Measurements from ENCODE around the gene FGF12.

Gene FGF12

GRCh38 chr3:192636517-192637444 is 90.6 kb downstream of the FGF12 start:
- Histone ChIP-seq H3K4me3 (ENCODE audit: low read depth in 1 of 2, low read length in 2 of 2) (no peak overlapping the region), H3K4me1 (ENCODE audit: control insufficient read depth in 1 of 2, insufficient read depth in 2 of 2, low read length in 2 of 2) (no peaks in the 10 kb centered on the region), H3K27me3 (ENCODE audit: low read depth, low read length) (no peaks in the 10 kb centered on the region), H3K9me3 (ENCODE audit: control insufficient read depth in 1 of 2, low read length in 2 of 2) (no peaks in the 10 kb centered on the region), H3K36me3 (ENCODE audit: control insufficient read depth in 1 of 2, insufficient read depth in 2 of 2, low read length in 2 of 2) (no peaks in the 10 kb centered on the region), H3K27ac (ENCODE audit: low read length) (no peak overlapping the region)

DNA sequence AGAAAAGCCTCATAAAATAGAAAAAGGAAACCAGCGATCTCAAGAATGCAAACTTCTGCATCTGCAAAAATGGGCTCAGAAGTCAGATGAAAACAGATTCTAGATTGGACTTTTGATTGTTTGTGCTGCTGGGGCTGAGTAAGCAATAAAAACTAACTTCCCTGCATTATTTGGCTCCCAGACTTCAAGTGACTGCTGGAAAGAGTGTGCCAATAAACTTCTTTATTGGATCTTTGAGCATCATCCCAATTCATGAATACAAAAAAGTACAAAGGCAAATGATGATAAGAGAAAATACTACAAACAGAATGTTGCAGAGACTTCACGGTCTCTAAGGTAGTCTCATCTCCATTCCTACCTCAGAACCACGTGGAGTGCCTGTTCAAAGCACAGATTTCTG is 97.9 kb downstream of the FGF12 start:
- H3K4me3 ChIP-seq (ENCODE audit: low read depth in 1 of 2, low read length in 2 of 2), result no peak overlapping the region
- H3K27me3 ChIP-seq (ENCODE audit: low read depth, low read length), result no peaks in the 10 kb centered on the region
- H3K27ac ChIP-seq (ENCODE audit: low read length), result no peak overlapping the region
- no peaks in the 10 kb centered on the region for H3K4me1 ChIP-seq (ENCODE audit: control insufficient read depth in 1 of 2, insufficient read depth in 2 of 2, low read length in 2 of 2)
- no peaks in the 10 kb centered on the region for H3K9me3 ChIP-seq (ENCODE audit: control insufficient read depth in 1 of 2, low read length in 2 of 2)
- no peaks in the 10 kb centered on the region for H3K36me3 ChIP-seq (ENCODE audit: control insufficient read depth in 1 of 2, insufficient read depth in 2 of 2, low read length in 2 of 2)

- no peak overlapping the region for H3K27ac ChIP-seq (ENCODE audit: low read length)
- no peaks in the 10 kb centered on the region for H3K4me1 ChIP-seq (ENCODE audit: control insufficient read depth in 1 of 2, insufficient read depth in 2 of 2, low read length in 2 of 2)
- H3K4me3 ChIP-seq (ENCODE audit: low read depth in 1 of 2, low read length in 2 of 2), result no peak overlapping the region
- H3K36me3 ChIP-seq (ENCODE audit: control insufficient read depth in 1 of 2, insufficient read depth in 2 of 2, low read length in 2 of 2), result no peaks in the 10 kb centered on the region
- no peaks in the 10 kb centered on the region for H3K9me3 ChIP-seq (ENCODE audit: control insufficient read depth in 1 of 2, low read length in 2 of 2)
- no peaks in the 10 kb centered on the region for H3K27me3 ChIP-seq (ENCODE audit: low read depth, low read length)
Measured at GRCh38 chr3:192621909-192622308, 105.4 kb downstream of the FGF12 start.

DNA sequence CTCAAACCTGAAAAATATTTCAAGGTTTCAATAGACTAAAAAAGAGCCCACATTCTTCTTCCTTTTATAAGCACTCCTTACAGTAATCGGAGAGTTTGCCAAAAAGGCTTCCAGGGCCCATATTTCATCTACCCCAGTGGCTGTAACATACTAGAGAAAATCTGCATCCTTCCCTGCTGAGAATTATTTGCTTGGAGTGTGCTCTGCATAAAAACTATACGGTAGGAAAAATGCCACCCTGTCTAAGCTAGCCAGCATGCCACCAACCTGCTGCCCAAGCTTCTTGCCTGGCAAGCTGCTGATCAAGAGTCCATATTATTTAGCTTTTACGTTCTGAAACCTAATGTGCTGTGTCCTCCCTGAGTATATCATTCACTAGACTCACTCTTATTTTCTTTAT is 107.1 kb downstream of the FGF12 start:
- Histone ChIP-seq H3K27ac (ENCODE audit: low read length) (no peak overlapping the region), H3K4me3 (ENCODE audit: low read depth in 1 of 2, low read length in 2 of 2) (no peak overlapping the region), H3K4me1 (ENCODE audit: control insufficient read depth in 1 of 2, insufficient read depth in 2 of 2, low read length in 2 of 2) (no peaks in the 10 kb centered on the region)

DNA sequence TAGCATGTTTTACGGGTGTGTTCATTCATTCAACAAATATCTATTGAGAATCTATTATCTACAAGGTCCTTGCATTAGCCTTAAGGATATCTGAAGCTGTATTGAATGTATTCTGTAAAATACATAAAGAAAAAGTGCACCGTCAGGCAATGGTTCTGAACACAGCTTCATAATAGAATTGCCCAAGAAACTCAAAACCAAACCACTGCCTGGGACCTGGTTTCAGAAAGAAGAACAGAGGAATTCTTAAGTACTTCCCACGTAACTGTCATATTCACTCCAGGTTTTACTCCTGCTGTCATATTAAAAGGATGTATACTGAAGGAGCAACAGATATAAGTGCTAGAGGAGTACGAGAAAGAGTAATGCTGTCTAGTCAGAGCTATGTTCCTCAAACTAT is 115.9 kb downstream of the FGF12 start:
- H3K27me3 ChIP-seq (ENCODE audit: low read depth, low read length), result no peaks in the 10 kb centered on the region
- H3K36me3 ChIP-seq (ENCODE audit: control insufficient read depth in 1 of 2, insufficient read depth in 2 of 2, low read length in 2 of 2), result no peaks in the 10 kb centered on the region
- H3K4me3 ChIP-seq (ENCODE audit: low read depth in 1 of 2, low read length in 2 of 2), result no peak overlapping the region
- no peak overlapping the region for H3K27ac ChIP-seq (ENCODE audit: low read length)
- no peaks in the 10 kb centered on the region for H3K4me1 ChIP-seq (ENCODE audit: control insufficient read depth in 1 of 2, insufficient read depth in 2 of 2, low read length in 2 of 2)
- no peaks in the 10 kb centered on the region for H3K9me3 ChIP-seq (ENCODE audit: control insufficient read depth in 1 of 2, low read length in 2 of 2)

More for the DNA sequence above, 107.1 kb downstream of the FGF12 start:
- no peaks in the 10 kb centered on the region for H3K9me3 ChIP-seq (ENCODE audit: control insufficient read depth in 1 of 2, low read length in 2 of 2)
- no peaks in the 10 kb centered on the region for H3K27me3 ChIP-seq (ENCODE audit: low read depth, low read length)
- no peaks in the 10 kb centered on the region for H3K36me3 ChIP-seq (ENCODE audit: control insufficient read depth in 1 of 2, insufficient read depth in 2 of 2, low read length in 2 of 2)

GRCh38 chr3:192608726-192609600 is 118.4 kb downstream of the FGF12 start:
- Histone ChIP-seq H3K9me3 (ENCODE audit: control insufficient read depth in 1 of 2, low read length in 2 of 2) (no peaks in the 10 kb centered on the region), H3K4me3 (ENCODE audit: low read depth in 1 of 2, low read length in 2 of 2) (no peak overlapping the region), H3K27ac (ENCODE audit: low read length) (no peak overlapping the region), H3K36me3 (ENCODE audit: control insufficient read depth in 1 of 2, insufficient read depth in 2 of 2, low read length in 2 of 2) (no peaks in the 10 kb centered on the region), H3K4me1 (ENCODE audit: control insufficient read depth in 1 of 2, insufficient read depth in 2 of 2, low read length in 2 of 2) (no peaks in the 10 kb centered on the region), H3K27me3 (ENCODE audit: low read depth, low read length) (no peaks in the 10 kb centered on the region)

GRCh38 chr3:192607798-192608197 is 119.5 kb downstream of the FGF12 start:
- Histone ChIP-seq H3K27me3 (ENCODE audit: low read depth, low read length) (no peaks in the 10 kb centered on the region), H3K9me3 (ENCODE audit: control insufficient read depth in 1 of 2, low read length in 2 of 2) (peaks cover 0 to 2% of the 10 kb centered on the region in 2 donors), H3K27ac (ENCODE audit: low read length) (no peak overlapping the region), H3K4me1 (ENCODE audit: control insufficient read depth in 1 of 2, insufficient read depth in 2 of 2, low read length in 2 of 2) (no peaks in the 10 kb centered on the region), H3K4me3 (ENCODE audit: low read depth in 1 of 2, low read length in 2 of 2) (no peak overlapping the region), H3K36me3 (ENCODE audit: control insufficient read depth in 1 of 2, insufficient read depth in 2 of 2, low read length in 2 of 2) (no peaks in the 10 kb centered on the region)

DNA sequence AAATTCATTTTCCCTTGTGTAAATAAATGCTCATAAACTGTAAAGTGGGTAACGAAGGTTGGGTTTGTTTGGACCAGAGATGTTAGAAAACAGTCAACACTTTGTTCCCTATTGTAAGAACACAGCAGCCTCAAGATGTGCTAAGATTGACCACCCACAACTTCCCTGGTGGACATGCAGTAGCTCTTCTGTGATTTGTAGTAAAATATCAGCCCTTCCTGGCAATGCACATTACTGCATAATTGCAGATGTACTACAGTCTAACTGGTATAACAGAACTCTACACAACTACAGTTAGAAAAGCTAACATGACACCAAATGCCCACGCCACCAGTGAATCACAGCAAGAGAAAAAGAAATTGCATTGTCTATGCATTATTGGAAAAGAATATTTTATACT is 129.4 kb downstream of the FGF12 start:
- no peak overlapping the region for H3K27ac ChIP-seq (ENCODE audit: low read length)
- H3K4me1 ChIP-seq (ENCODE audit: control insufficient read depth in 1 of 2, insufficient read depth in 2 of 2, low read length in 2 of 2), result no peaks in the 10 kb centered on the region
- H3K27me3 ChIP-seq (ENCODE audit: low read depth, low read length), result no peaks in the 10 kb centered on the region
- H3K36me3 ChIP-seq (ENCODE audit: control insufficient read depth in 1 of 2, insufficient read depth in 2 of 2, low read length in 2 of 2), result no peaks in the 10 kb centered on the region
- peaks cover 0 to 2% of the 10 kb centered on the region in 2 donors for H3K9me3 ChIP-seq (ENCODE audit: control insufficient read depth in 1 of 2, low read length in 2 of 2)
- no peak overlapping the region for H3K4me3 ChIP-seq (ENCODE audit: low read depth in 1 of 2, low read length in 2 of 2)

DNA sequence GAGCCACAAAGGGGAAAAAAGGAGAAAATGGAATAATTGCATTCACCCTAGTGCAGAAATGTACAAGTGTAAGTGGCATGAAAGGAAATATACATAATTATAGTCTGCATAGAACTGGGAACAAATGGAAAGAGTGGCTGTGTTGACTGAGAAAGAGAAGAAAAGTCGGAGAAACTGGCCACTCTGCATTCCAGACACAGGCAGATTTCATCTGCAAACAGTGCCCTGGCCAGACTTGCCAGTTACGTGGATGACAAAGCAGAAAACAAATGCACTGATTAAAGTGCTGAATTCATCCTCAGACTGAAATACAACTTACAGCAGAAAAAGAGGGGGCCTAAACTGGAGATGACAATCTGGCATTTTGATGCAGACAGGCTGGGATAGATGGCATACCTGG is 129.8 kb downstream of the FGF12 start:
- H3K4me3 ChIP-seq (ENCODE audit: low read depth in 1 of 2, low read length in 2 of 2), result no peak overlapping the region
- H3K27me3 ChIP-seq (ENCODE audit: low read depth, low read length), result no peaks in the 10 kb centered on the region
- H3K4me1 ChIP-seq (ENCODE audit: control insufficient read depth in 1 of 2, insufficient read depth in 2 of 2, low read length in 2 of 2), result no peaks in the 10 kb centered on the region
- H3K9me3 ChIP-seq (ENCODE audit: control insufficient read depth in 1 of 2, low read length in 2 of 2), result peaks cover 0 to 2% of the 10 kb centered on the region in 2 donors
- no peaks in the 10 kb centered on the region for H3K36me3 ChIP-seq (ENCODE audit: control insufficient read depth in 1 of 2, insufficient read depth in 2 of 2, low read length in 2 of 2)
- no peak overlapping the region for H3K27ac ChIP-seq (ENCODE audit: low read length)

DNA sequence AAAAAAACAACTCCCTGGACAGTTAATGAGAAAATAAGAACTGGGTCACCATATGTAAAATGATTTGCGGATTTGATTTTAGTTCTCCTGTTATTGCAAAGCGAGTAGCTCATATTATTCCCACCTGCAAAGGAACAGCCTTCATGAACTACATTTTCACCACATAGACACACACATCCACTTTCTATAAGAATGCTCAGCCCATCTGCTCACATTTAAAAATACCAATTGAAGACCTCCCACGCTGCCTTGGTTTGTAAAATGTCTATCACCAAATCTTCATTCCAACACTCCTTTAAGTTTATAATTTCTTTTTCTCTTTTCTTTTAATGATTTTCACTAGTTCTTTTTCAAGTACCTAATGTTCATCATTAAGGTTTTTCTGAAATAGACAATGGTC is 148.6 kb downstream of the FGF12 start:
- H3K36me3 ChIP-seq (ENCODE audit: control insufficient read depth in 1 of 2, insufficient read depth in 2 of 2, low read length in 2 of 2), result no peaks in the 10 kb centered on the region
- H3K9me3 ChIP-seq (ENCODE audit: control insufficient read depth in 1 of 2, low read length in 2 of 2), result no peaks in the 10 kb centered on the region
- no peak overlapping the region for H3K4me3 ChIP-seq (ENCODE audit: low read depth in 1 of 2, low read length in 2 of 2)
- no peaks in the 10 kb centered on the region for H3K27me3 ChIP-seq (ENCODE audit: low read depth, low read length)
- no peak overlapping the region for H3K27ac ChIP-seq (ENCODE audit: low read length)
- H3K4me1 ChIP-seq (ENCODE audit: control insufficient read depth in 1 of 2, insufficient read depth in 2 of 2, low read length in 2 of 2), result no peaks in the 10 kb centered on the region

DNA sequence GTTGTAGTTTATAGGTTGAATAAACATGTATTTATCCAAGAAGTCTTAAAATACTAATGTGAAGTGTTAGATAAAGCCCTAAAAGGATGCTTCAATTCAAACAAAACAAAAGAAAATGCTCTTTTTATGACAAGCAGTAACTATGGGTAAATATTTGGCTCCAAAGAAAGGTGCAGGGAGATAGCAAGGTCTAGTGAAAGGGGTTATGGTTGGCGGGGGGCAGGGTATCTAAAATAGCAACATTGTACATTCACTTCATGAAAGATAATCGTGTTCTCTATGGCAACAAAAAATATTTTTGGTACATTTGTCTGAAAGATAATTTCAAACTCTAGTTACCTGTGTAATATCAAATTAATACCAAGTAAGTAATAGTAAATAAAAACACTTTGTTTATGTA is 149.5 kb downstream of the FGF12 start:
- Histone ChIP-seq H3K9me3 (ENCODE audit: control insufficient read depth in 1 of 2, low read length in 2 of 2) (no peaks in the 10 kb centered on the region), H3K4me1 (ENCODE audit: control insufficient read depth in 1 of 2, insufficient read depth in 2 of 2, low read length in 2 of 2) (no peaks in the 10 kb centered on the region), H3K27ac (ENCODE audit: low read length) (no peak overlapping the region), H3K4me3 (ENCODE audit: low read depth in 1 of 2, low read length in 2 of 2) (no peak overlapping the region), H3K27me3 (ENCODE audit: low read depth, low read length) (no peaks in the 10 kb centered on the region), H3K36me3 (ENCODE audit: control insufficient read depth in 1 of 2, insufficient read depth in 2 of 2, low read length in 2 of 2) (no peaks in the 10 kb centered on the region)

Measured in muscle layer of duodenum (tissue), 2 donors.